SK-N-SH (cell line): ENCODE results near the gene EXOC4. TPM values are rescaled to one million over a fixed set of nuclear protein-coding genes. Genes with fewer than 3 reads are reported as not detected.

Source experiments
- CTCF ChIA-PET: fragments of 300-600, 350-600 bp; formaldehyde crosslinking; extraction: SDS; loops from one replicate; lab custom pipeline; 2021; lab: Yijun Ruan, JAX
- POLR2A ChIA-PET: fragments of 350-600 bp; sonication (Branson Sonifier 250); formaldehyde crosslinking; extraction: SDS; loops from one replicate; lab custom pipeline; 2020; ENCODE audit warnings: antibody characterized with exemption, inconsistent platforms; lab: Yijun Ruan, JAX
- DNase-seq: peaks from one replicate; pipeline ENCODE4 v3.0.0; 2012
- H2AFZ ChIP-seq: fragments of 200-600 bp; sonication (generic); 2 replicates; pipeline ENCODE4 v1.8.1; 2016; ENCODE audit warnings: antibody characterized with exemption, mild to moderate bottlenecking, low read depth
- H3F3A ChIP-seq: fragments of 200-600 bp; sonication (generic); replicated peaks from 2 replicates; pipeline ENCODE3; 2016; ENCODE audit warnings: antibody characterized with exemption, mild to moderate bottlenecking; ENCODE audit not compliant: insufficient read depth
- H3K27ac ChIP-seq, 2 experiments: fragments of 200-500 bp in 1 of 2; fragments of 200-600 bp in 1 of 2; sonication (Bioruptor generic) in 1 of 2; sonication (generic), shearing (Covaris generic) in 1 of 2; 2 replicates each; pipeline versions ENCODE4 v1.5.1 to v1.6.1; 2014 to 2016; ENCODE audit warnings: low read depth in 2 of 2, inconsistent platforms in 1 of 2, low read length in 1 of 2, mild to moderate bottlenecking in 1 of 2, mixed read lengths in 1 of 2
- H3K27me3 ChIP-seq: fragments of 200-600 bp; sonication (generic), shearing (Covaris generic); 2 replicates; pipeline ENCODE4 v1.6.1; 2016; ENCODE audit warnings: mixed run types; ENCODE audit not compliant: insufficient read depth
- H3K36me3 ChIP-seq, 2 experiments: fragments of 200-500 bp in 1 of 2; fragments of 200-600 bp in 1 of 2; sonication (Bioruptor generic) in 1 of 2; sonication (generic) in 1 of 2; replicated peaks in 1 of 2; 2 replicates each; pipeline versions ENCODE3 to v1.5.1; 2014 to 2016; ENCODE audit warnings: low read length in 1 of 2, mild to moderate bottlenecking in 1 of 2; ENCODE audit not compliant: insufficient read depth in 2 of 2, control insufficient read depth in 1 of 2
- H3K4me1 ChIP-seq, 2 experiments: fragments of 200-500 bp in 1 of 2; fragments of 200-600 bp in 1 of 2; sonication (Bioruptor generic) in 1 of 2; sonication (generic), shearing (Covaris generic) in 1 of 2; 2 replicates each; pipeline versions ENCODE4 v1.5.1 to v1.6.1; 2014 to 2016; ENCODE audit warnings: low read depth in 1 of 2, low read length in 1 of 2, mixed run types in 1 of 2; ENCODE audit not compliant: insufficient read depth in 2 of 2, control insufficient read depth in 1 of 2
- H3K4me2 ChIP-seq: fragments of 200-600 bp; sonication (generic), shearing (Covaris generic); 2 replicates; pipeline ENCODE4 v1.6.1; 2017; ENCODE audit warnings: mixed run types
- H3K4me3 ChIP-seq, 2 experiments: fragments of 200-500 bp in 1 of 2; fragments of 200-600 bp in 1 of 2; sonication (Bioruptor generic) in 1 of 2; sonication (generic), shearing (Covaris generic) in 1 of 2; 2 replicates each; pipeline versions ENCODE4 v1.5.1 to v1.8.1; 2014 to 2016; ENCODE audit warnings: low read depth in 2 of 2, inconsistent platforms in 1 of 2, low read length in 1 of 2, mild to moderate bottlenecking in 1 of 2, mixed read lengths in 1 of 2, moderate library complexity in 1 of 2
- H3K79me2 ChIP-seq: fragments of 200-600 bp; sonication (generic); 2 replicates; pipeline ENCODE4 v1.8.1; 2017; ENCODE audit warnings: mild to moderate bottlenecking; ENCODE audit not compliant: insufficient read depth
- H3K9ac ChIP-seq: fragments of 200-600 bp; sonication (generic); 2 replicates; pipeline ENCODE4 v1.6.1; 2017; ENCODE audit warnings: mixed run types
- H3K9me2 ChIP-seq: fragments of 200-600 bp; sonication (generic); 2 replicates; pipeline ENCODE4 v1.6.1; 2017; ENCODE audit warnings: mixed run types
- H3K9me3 ChIP-seq: fragments of 200-600 bp; sonication (generic); 2 replicates; pipeline ENCODE4 v1.6.1; 2017; ENCODE audit warnings: mixed run types, mild to moderate bottlenecking, moderate library complexity
- H4K20me1 ChIP-seq: fragments of 200-600 bp; sonication (generic); 2 replicates; pipeline ENCODE4 v1.6.1; 2017; ENCODE audit warnings: mild to moderate bottlenecking, mixed run types; ENCODE audit not compliant: insufficient read depth
- CHD2 ChIP-seq: fragments of 150-350 bp; IDR thresholded peaks from 2 replicates; pipeline ENCODE4 v1.6.1; 2018; ENCODE audit warnings: low read length; ENCODE audit not compliant: partially characterized antibody
- FOXM1 ChIP-seq: IDR thresholded peaks from 2 replicates; pipeline ENCODE4 v1.4.0; 2012; ENCODE audit warnings: low read depth, mild to moderate bottlenecking
- GABPA ChIP-seq: IDR thresholded peaks from 2 replicates; pipeline ENCODE4 v1.4.0; 2012; ENCODE audit warnings: low read depth, mild to moderate bottlenecking
- MXI1 ChIP-seq: IDR thresholded peaks from 2 replicates; pipeline ENCODE4 v1.6.1; 2012; ENCODE audit warnings: mild to moderate bottlenecking, low read depth, low read length, improper control_type of control experiment
- POLR2AphosphoS5 ChIP-seq: IDR thresholded peaks from 2 replicates; pipeline ENCODE4 v1.6.1; 2012; ENCODE audit warnings: low read depth, low read length
- RFX5 ChIP-seq: IDR thresholded peaks from 2 replicates; pipeline ENCODE4 v1.6.1; 2012; ENCODE audit warnings: mild to moderate bottlenecking, improper control_type of control experiment, low read length
- SIN3A ChIP-seq: IDR thresholded peaks from 2 replicates; pipeline ENCODE4 v1.6.1; 2012; ENCODE audit warnings: low read depth, mild to moderate bottlenecking, low read length, moderate library complexity, borderline replicate concordance
- TAF1 ChIP-seq: IDR thresholded peaks from 2 replicates; pipeline ENCODE4 v1.6.1; 2012; ENCODE audit warnings: low read depth, mild to moderate bottlenecking, low read length, moderate library complexity, borderline replicate concordance
- YY1 ChIP-seq: IDR thresholded peaks from 2 replicates; pipeline ENCODE4 v1.4.0; 2012; ENCODE audit warnings: low read depth, mild to moderate bottlenecking
- WGBS: methylation state at CpG from one replicate; pipeline ENCODE4 v1.1.6; 2017; ENCODE audit warnings: low lambda C conversion rate; 5-methylcytosine and 5-hydroxymethylcytosine counted together
- polyA plus RNA-seq, 3 experiments: library from polyadenylated mRNA; depleted of rRNA; stranded (reverse); fragments of >200 nt; gene quantifications; 2 replicates each; pipeline ENCODE4 v1.2.3, GENCODE V29; 2012
- TF ChIP-seq, protein P1 (sequence below): IDR thresholded peaks from 2 replicates; pipeline ENCODE4 v1.6.1; 2012; ENCODE audit warnings: mild to moderate bottlenecking, low read depth, low read length, moderate library complexity
- TF ChIP-seq, protein P2 (sequence below): IDR thresholded peaks from 2 replicates; pipeline ENCODE4; 2012
- TF ChIP-seq, protein P3 (sequence below): IDR thresholded peaks from 2 replicates; pipeline ENCODE4 v1.4.0; 2012; ENCODE audit warnings: low read depth, borderline replicate concordance

EXOC4 gene
- polyA plus RNA-seq, 1 of the 3 experiments (the other 2 are of a cell fraction): 37.3 TPM

DNA sequence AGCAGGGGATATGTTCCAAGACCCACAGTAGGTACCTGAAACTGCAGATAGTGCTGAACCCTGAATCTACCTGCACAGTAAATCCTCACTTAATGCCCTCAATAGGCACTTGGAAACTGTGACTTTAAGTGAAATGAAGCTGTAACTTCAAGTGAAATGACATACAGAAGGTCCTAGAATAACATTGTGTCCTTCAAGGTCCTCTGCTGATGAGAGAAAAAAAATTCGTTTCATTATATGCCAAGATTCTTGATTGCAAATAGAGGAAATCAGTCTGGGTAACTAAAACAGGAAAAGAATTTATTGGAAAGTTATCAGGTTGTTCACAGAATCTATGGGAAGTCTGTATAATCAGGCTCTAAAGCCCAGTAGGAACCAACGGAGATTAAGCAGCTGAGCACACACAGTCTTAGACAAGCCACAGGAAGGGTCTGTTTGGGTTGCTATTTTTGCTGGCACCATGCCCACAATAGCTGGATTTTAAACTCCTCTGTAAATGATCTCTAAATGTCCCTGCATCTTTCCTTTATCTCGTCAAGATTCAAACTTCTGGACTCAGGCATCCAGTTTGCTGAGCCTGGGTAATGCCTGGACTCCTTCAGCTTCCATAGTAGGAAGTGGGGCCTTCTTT is 57.5 kb downstream of the EXOC4 start (continued):
- TF ChIP-seq, protein P1, sequence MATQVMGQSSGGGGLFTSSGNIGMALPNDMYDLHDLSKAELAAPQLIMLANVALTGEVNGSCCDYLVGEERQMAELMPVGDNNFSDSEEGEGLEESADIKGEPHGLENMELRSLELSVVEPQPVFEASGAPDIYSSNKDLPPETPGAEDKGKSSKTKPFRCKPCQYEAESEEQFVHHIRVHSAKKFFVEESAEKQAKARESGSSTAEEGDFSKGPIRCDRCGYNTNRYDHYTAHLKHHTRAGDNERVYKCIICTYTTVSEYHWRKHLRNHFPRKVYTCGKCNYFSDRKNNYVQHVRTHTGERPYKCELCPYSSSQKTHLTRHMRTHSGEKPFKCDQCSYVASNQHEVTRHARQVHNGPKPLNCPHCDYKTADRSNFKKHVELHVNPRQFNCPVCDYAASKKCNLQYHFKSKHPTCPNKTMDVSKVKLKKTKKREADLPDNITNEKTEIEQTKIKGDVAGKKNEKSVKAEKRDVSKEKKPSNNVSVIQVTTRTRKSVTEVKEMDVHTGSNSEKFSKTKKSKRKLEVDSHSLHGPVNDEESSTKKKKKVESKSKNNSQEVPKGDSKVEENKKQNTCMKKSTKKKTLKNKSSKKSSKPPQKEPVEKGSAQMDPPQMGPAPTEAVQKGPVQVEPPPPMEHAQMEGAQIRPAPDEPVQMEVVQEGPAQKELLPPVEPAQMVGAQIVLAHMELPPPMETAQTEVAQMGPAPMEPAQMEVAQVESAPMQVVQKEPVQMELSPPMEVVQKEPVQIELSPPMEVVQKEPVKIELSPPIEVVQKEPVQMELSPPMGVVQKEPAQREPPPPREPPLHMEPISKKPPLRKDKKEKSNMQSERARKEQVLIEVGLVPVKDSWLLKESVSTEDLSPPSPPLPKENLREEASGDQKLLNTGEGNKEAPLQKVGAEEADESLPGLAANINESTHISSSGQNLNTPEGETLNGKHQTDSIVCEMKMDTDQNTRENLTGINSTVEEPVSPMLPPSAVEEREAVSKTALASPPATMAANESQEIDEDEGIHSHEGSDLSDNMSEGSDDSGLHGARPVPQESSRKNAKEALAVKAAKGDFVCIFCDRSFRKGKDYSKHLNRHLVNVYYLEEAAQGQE: no peak
- TF ChIP-seq CHD2: no peak
- TF ChIP-seq YY1: no peak
- TF ChIP-seq, all 33 proteins: peak for 0

DNA sequence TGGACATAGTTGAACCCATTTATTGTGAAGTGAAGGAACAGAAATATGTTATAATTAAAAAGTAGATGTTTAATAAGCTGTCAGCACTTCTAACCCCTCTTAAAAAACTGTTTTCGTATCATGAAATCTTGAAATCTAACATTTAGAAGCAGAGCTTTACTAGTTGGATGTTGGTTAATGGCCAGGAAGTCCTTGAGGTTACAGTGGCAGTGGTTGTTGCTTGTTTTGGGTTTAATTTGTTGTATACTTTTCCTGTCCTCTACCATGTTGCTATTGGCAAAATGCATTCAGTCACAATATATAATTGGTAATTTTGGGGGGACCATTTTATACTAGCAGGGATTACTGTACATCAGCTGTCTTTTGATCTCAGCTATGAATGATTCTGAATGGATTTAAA is 60.7 kb downstream of the EXOC4 start:
- TF ChIP-seq, protein P2, sequence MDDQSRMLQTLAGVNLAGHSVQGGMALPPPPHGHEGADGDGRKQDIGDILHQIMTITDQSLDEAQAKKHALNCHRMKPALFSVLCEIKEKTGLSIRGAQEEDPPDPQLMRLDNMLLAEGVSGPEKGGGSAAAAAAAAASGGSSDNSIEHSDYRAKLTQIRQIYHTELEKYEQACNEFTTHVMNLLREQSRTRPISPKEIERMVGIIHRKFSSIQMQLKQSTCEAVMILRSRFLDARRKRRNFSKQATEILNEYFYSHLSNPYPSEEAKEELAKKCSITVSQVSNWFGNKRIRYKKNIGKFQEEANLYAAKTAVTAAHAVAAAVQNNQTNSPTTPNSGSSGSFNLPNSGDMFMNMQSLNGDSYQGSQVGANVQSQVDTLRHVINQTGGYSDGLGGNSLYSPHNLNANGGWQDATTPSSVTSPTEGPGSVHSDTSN: no peak
- TF ChIP-seq TAF1 (no peak), CHD2 (no peak), RFX5 (no peak), MXI1 (no peak), FOXM1 (no peak), POLR2AphosphoS5 (no peak), GABPA (no peak), SIN3A (no peak)
- TF ChIP-seq, protein P3, sequence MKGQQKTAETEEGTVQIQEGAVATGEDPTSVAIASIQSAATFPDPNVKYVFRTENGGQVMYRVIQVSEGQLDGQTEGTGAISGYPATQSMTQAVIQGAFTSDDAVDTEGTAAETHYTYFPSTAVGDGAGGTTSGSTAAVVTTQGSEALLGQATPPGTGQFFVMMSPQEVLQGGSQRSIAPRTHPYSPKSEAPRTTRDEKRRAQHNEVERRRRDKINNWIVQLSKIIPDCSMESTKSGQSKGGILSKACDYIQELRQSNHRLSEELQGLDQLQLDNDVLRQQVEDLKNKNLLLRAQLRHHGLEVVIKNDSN: no peak
- TF ChIP-seq, protein P1: no peak
- TF ChIP-seq, all 33 proteins: peak for 0
- H3K27me3 ChIP-seq: no peaks in the 10 kb centered on the region
- POLR2A ChIA-PET: no interaction called here
- CTCF ChIA-PET: interaction anchor here (0.8 to 2.5 kb wide), 8 partner anchors 9 to 319 kb away, joined by 3 to 9 read pairs (median 3); no protein-coding TSS in a partner anchor
- peaks cover 0 to 8% of the 10 kb centered on the region in 2 experiments; a peak in 2 of 4 replicates for H3K4me1 ChIP-seq
- H3K9me2 ChIP-seq: 0 out of 2 replicates have a peak, but pooled peaks cover 3% of the 10 kb centered on the region
- no peak overlapping the region for H3K27ac ChIP-seq
- no peak overlapping the region for H3K4me2 ChIP-seq
- peaks cover 20 to 35% of the 10 kb centered on the region in 2 experiments for H3K36me3 ChIP-seq
- H2AFZ ChIP-seq: no peak overlapping the region
- no peaks in the 10 kb centered on the region for H3K79me2 ChIP-seq
- H3K4me3 ChIP-seq: no peak overlapping the region
- H4K20me1 ChIP-seq: no peaks in the 10 kb centered on the region
- WGBS: 91% methylated on average over 1 of the region's 1 CpG
- H3K9ac ChIP-seq: no peak overlapping the region
- peaks cover 4% of the 10 kb centered on the region for H3F3A ChIP-seq
- no peaks in the 10 kb centered on the region for H3K9me3 ChIP-seq
- no peak for DNase-seq
